ENCODE measurements around the gene ZEB1.

DNA sequence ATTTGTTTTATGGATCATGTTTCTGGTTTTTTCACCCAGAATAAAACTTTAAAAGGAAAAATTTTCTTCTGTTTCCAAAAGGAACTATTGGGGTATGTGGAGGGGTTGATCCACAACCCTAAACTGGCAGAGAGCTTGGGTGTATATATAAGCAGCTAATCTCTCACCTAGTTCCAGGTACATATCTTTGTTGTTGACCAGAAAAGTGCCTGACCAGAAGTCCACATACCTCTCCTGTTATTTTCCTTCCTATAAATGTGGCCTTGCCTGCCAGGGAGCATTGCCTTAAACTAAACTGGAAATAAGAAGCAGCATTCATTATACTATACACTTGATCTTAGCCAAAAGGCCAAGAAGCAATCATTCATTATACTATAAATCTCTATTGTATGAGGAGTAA, 112.0 kb downstream of the ZEB1 start:
- TF ChIP-seq POLR2A (IDR thresholded peaks at IDR 0.05; ENCODE audit: control extremely low read depth in 1 of 2, low read depth in 2 of 2, low read length in 2 of 2): no peak
- TF ChIP-seq SIN3A (conservative IDR thresholded peaks at IDR 0.05 in 1 of 2, IDR thresholded peaks at IDR 0.05 in 1 of 2; ENCODE audit: low read depth in 1 of 2, low read length in 2 of 2): no peak
- TF ChIP-seq RAD21 (IDR thresholded peaks at IDR 0.05 in 1 of 2, conservative IDR thresholded peaks at IDR 0.05 in 1 of 2; ENCODE audit: low read depth in 2 of 2, low read length in 2 of 2): no peak
- no peak for TF ChIP-seq TAF1 (IDR thresholded peaks at IDR 0.05; ENCODE audit: low read depth, low read length)
